Measurements from ENCODE around the gene POLR2E.

Gene POLR2E

DNA sequence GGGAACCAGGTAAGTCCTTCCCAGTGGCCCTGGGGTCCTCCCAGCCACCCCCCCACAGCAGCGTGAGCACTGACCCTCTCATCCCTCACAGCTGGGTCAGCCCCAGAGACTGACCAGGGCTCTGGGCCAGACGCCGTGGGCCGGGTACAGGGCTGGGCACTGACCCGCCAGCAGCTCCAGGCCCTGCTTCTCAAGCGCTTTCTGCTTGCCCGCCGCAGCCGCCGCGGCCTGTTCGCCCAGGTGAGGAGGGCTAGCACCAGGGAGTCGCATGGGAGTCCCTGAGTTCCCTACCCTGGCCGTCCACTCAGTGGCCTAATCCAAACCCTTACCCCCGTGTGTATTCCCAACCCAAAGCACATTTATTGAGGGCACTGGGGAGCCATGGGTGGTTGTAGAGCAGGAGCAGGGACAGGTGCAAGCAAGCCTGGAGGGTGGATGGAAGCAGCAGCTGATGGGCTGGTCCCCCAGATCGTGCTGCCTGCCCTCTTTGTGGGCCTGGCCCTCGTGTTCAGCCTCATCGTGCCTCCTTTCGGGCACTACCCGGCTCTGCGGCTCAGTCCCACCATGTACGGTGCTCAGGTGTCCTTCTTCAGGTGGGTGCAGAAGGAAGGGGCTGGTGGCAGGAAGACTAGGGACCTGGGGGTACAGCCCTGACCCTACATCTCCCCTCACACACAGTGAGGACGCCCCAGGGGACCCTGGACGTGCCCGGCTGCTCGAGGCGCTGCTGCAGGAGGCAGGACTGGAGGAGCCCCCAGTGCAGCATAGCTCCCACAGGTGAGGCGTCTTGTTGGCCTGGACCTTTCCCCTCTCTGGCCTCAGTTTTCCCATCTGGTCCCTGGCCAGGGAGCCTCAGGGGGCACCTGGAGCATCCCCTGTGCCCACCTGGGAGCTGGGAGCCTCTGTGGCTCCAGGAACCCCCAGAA, 40.8 kb downstream of the POLR2E start:
- H3K4me3 ChIP-seq (ENCODE audit: low read depth, low read length): no peak overlapping the region
- TF ChIP-seq, protein P1, sequence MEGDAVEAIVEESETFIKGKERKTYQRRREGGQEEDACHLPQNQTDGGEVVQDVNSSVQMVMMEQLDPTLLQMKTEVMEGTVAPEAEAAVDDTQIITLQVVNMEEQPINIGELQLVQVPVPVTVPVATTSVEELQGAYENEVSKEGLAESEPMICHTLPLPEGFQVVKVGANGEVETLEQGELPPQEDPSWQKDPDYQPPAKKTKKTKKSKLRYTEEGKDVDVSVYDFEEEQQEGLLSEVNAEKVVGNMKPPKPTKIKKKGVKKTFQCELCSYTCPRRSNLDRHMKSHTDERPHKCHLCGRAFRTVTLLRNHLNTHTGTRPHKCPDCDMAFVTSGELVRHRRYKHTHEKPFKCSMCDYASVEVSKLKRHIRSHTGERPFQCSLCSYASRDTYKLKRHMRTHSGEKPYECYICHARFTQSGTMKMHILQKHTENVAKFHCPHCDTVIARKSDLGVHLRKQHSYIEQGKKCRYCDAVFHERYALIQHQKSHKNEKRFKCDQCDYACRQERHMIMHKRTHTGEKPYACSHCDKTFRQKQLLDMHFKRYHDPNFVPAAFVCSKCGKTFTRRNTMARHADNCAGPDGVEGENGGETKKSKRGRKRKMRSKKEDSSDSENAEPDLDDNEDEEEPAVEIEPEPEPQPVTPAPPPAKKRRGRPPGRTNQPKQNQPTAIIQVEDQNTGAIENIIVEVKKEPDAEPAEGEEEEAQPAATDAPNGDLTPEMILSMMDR (IDR thresholded peaks at IDR 0.05; ENCODE audit: low read depth, low read length): no peak

- no peak overlapping the region for H3K4me3 ChIP-seq (ENCODE audit: low read depth, low read length)
- TF ChIP-seq, protein P1 (IDR thresholded peaks at IDR 0.05; ENCODE audit: low read depth, low read length): no peak
These were observed 41.7 kb downstream of the POLR2E start for GRCh38 chr19:1053176-1054101.

DNA sequence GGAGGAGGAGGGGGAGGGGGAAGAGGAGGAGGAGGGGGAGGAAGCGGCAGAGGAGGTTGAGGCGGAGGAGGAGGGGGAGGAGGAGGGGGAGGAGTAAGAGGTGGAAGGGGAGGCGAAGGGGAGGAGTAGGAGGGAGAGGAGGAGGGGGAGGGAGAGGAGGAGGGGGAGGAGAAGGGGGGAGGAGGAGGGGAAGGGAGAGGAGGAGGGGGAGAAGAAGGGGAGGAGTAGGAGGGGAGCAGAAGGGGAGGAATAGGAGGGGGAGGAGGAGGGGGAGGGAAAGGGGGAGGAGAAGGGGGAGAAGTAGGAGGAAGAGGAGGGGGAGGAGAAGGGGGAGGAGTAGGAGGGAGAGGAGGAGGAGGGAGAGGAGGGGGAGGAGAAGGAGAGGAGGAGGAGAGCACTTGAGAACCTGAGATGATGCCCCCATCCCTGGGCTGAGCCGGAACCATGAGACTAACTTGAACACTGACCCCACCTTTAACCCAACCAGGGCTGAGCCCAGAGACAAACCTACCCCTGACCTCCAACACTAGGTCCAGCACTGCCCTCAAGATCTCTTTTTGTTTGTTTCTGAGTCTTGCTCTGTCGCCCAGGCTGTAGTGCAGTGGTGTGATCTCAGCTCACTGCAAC, 42.7 kb downstream of the POLR2E start:
- TF ChIP-seq, protein P1 (IDR thresholded peaks at IDR 0.05; ENCODE audit: low read depth, low read length): no peak
- no peak overlapping the region for H3K4me3 ChIP-seq (ENCODE audit: low read depth, low read length)

- TF ChIP-seq, protein P1 (IDR thresholded peaks at IDR 0.05; ENCODE audit: low read depth, low read length): no peak
- no peak overlapping the region for H3K4me3 ChIP-seq (ENCODE audit: low read depth, low read length)
These were observed 43.4 kb downstream of the POLR2E start for GRCh38 chr19:1051791-1052190.

DNA sequence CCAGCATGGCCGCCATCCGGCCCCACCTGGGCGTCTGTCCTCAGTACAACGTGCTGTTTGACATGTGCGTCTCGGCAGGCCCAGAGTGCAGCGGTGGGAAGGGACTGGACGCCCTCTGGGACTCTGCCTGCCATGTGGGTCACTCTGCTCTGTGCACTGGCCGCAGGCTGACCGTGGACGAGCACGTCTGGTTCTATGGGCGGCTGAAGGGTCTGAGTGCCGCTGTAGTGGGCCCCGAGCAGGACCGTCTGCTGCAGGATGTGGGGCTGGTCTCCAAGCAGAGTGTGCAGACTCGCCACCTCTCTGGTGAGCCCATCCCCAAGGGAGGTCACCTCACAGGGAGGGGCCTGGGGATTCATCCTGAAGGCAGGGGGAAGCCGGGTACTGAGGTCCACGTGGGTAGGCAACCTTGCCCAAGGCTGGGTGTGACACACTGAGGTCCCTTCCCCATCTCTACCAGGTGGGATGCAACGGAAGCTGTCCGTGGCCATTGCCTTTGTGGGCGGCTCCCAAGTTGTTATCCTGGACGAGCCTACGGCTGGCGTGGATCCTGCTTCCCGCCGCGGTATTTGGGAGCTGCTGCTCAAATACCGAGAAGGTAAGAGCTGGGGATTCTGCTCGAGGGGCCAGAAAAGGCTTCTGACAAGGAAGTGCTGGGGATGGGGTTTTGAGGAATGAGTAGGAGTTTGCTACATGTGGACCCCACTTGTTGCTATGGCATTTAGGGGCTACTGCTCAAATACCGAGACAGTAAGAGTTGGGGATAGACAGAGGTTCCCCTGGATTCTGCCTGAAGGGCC, 44.0 kb downstream of the POLR2E start:
- TF ChIP-seq, protein P1 (IDR thresholded peaks at IDR 0.05; ENCODE audit: low read depth, low read length): no peak
- no peak overlapping the region for H3K4me3 ChIP-seq (ENCODE audit: low read depth, low read length)

DNA sequence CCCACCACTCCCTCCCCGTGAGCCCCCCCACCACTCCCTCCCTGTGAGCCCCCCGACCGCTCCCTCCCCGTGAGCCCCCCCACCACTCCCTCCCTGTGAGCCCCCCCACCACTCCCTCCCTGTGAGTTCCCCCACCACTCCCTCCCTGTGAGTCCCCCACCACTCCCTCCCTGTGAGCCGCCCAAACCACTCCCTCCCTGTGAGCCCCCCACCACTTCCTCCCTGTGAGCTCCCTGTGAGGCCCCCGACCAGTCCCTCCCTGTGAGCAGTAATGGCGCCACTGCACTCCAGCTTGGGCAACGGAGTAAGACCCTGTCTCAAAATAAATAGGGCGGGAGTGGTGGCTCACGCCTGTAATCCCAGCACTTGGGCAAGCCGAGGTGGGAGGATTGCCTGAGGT, 45.4 kb downstream of the POLR2E start:
- TF ChIP-seq, protein P1 (IDR thresholded peaks at IDR 0.05; ENCODE audit: low read depth, low read length): no peak
- H3K4me3 ChIP-seq (ENCODE audit: low read depth, low read length): no peak overlapping the region
